H9 (cell line): Measurements from ENCODE around the gene CAMP. TPM values are rescaled to one million over a fixed set of nuclear protein-coding genes. Genes with fewer than 3 reads are reported as not detected.

Experiments used
- DNase-seq: peaks from one replicate; pipeline ENCODE4 v3.0.0-alpha.2; 2017
- H2AFZ ChIP-seq: one replicate; pipeline ENCODE4 v1.6.1; 2013; ENCODE audit warnings: mild to moderate bottlenecking, low read length, control low read depth, moderate library complexity
- H2AK5ac ChIP-seq: 2 replicates; pipeline ENCODE4 v1.6.1; 2013; ENCODE audit warnings: low read length, control low read depth, mixed read lengths; ENCODE audit not compliant: insufficient read length
- H2BK120ac ChIP-seq: one replicate; pipeline ENCODE4 v1.6.1; 2013; ENCODE audit warnings: low read depth, mild to moderate bottlenecking, low read length, control low read depth, inconsistent platforms; ENCODE audit not compliant: poor library complexity, severe bottlenecking
- H2BK12ac ChIP-seq: 2 replicates; pipeline ENCODE4 v1.6.1; 2013; ENCODE audit warnings: low read length, control low read depth, mixed read lengths, low read depth; ENCODE audit not compliant: insufficient read length
- H2BK15ac ChIP-seq: 2 replicates; pipeline ENCODE4 v1.6.1; 2013; ENCODE audit warnings: low read depth, low read length, control low read depth
- H2BK20ac ChIP-seq: one replicate; pipeline ENCODE4 v1.6.1; 2013; ENCODE audit warnings: low read depth, mild to moderate bottlenecking, low read length, control low read depth, inconsistent platforms; ENCODE audit not compliant: poor library complexity, severe bottlenecking
- H2BK5ac ChIP-seq: 2 replicates; pipeline ENCODE4 v1.6.1; 2013; ENCODE audit warnings: low read length, control low read depth, mixed read lengths; ENCODE audit not compliant: insufficient read length
- H3K14ac ChIP-seq: 2 replicates; pipeline ENCODE4 v1.6.1; 2013; ENCODE audit warnings: low read length, control low read depth; ENCODE audit not compliant: insufficient read depth
- H3K18ac ChIP-seq: 2 replicates; pipeline ENCODE4 v1.6.1; 2013; ENCODE audit warnings: low read depth, mild to moderate bottlenecking, mixed read lengths, low read length, control low read depth; ENCODE audit not compliant: insufficient read length
- H3K23ac ChIP-seq: 2 replicates; pipeline ENCODE4 v1.6.1; 2013; ENCODE audit warnings: low read length, control low read depth, mixed read lengths, low read depth; ENCODE audit not compliant: insufficient read length
- H3K23me2 ChIP-seq: 2 replicates; pipeline ENCODE4 v1.6.1; 2013; ENCODE audit warnings: low read depth, mild to moderate bottlenecking, mixed read lengths, low read length, control low read depth; ENCODE audit not compliant: insufficient read length, poor library complexity, severe bottlenecking
- H3K27ac ChIP-seq: 2 replicates; pipeline ENCODE4 v1.5.1; 2013; ENCODE audit warnings: low read length, control low read depth, mixed read lengths, low read depth; ENCODE audit not compliant: insufficient read length
- H3K27me3 ChIP-seq: 2 replicates; pipeline ENCODE4 v1.6.1; 2013; ENCODE audit warnings: low read length, control low read depth, inconsistent platforms; ENCODE audit not compliant: insufficient read depth
- H3K4ac ChIP-seq: 2 replicates; pipeline ENCODE4 v1.6.1; 2013; ENCODE audit warnings: low read depth, mild to moderate bottlenecking, control low read depth, inconsistent platforms, low read length, moderate library complexity
- H3K4me1 ChIP-seq: 2 replicates; pipeline ENCODE4 v1.6.1; 2013; ENCODE audit warnings: low read length, control low read depth, inconsistent platforms; ENCODE audit not compliant: insufficient read depth
- H3K4me2 ChIP-seq: 2 replicates; pipeline ENCODE4 v1.6.1; 2013; ENCODE audit warnings: low read length, control low read depth, mixed read lengths; ENCODE audit not compliant: insufficient read length, insufficient read depth
- H3K56ac ChIP-seq: 2 replicates; pipeline ENCODE4 v1.6.1; 2013; ENCODE audit warnings: low read depth, mild to moderate bottlenecking, mixed read lengths, low read length, control low read depth; ENCODE audit not compliant: insufficient read length
- H3K79me1 ChIP-seq: 2 replicates; pipeline ENCODE4 v1.6.1; 2013; ENCODE audit warnings: low read depth, mild to moderate bottlenecking, moderate library complexity, low read length, control low read depth, inconsistent platforms; ENCODE audit not compliant: insufficient read depth, poor library complexity, severe bottlenecking
- H3K79me2 ChIP-seq: 2 replicates; pipeline ENCODE4 v1.6.1; 2013; ENCODE audit warnings: low read length, control low read depth, inconsistent platforms; ENCODE audit not compliant: insufficient read depth
- H3K9ac ChIP-seq: 2 replicates; pipeline ENCODE4 v1.6.1; 2013; ENCODE audit warnings: low read length, control low read depth, mixed read lengths; ENCODE audit not compliant: insufficient read length; ENCODE audit errors: extremely low read depth
- H3K9me3 ChIP-seq: one replicate; pipeline ENCODE4 v1.6.1; 2013; ENCODE audit warnings: low read depth, low read length, inconsistent platforms; ENCODE audit not compliant: control insufficient read depth
- H3T11ph ChIP-seq: one replicate; pipeline ENCODE4 v1.6.1; 2013; ENCODE audit warnings: mild to moderate bottlenecking, low read length, control low read depth, inconsistent platforms
- H4K20me1 ChIP-seq: one replicate; pipeline ENCODE4 v1.6.1; 2013; ENCODE audit not compliant: control insufficient read depth, insufficient read length, insufficient read depth
- H4K5ac ChIP-seq: 2 replicates; pipeline ENCODE4 v1.6.1; 2013; ENCODE audit warnings: low read depth, mild to moderate bottlenecking, mixed read lengths, low read length, control low read depth; ENCODE audit not compliant: insufficient read length
- H4K8ac ChIP-seq: replicated peaks from 2 replicates; pipeline ENCODE4 v1.6.1; 2013; ENCODE audit warnings: low read length, control low read depth, mixed read lengths, low read depth; ENCODE audit not compliant: insufficient read length
- H4K91ac ChIP-seq: 2 replicates; pipeline ENCODE4 v1.6.1; 2013; ENCODE audit warnings: low read depth, mild to moderate bottlenecking, moderate library complexity, mixed read lengths, low read length, control low read depth; ENCODE audit not compliant: insufficient read length
- H3K27ac Mint-ChIP-seq, 3 experiments: 2 replicates in 2 of 3; 3 replicates in 1 of 3; pipeline ENCODE4 v1.8.0; 2020 to 2021; ENCODE audit warnings: mixed read lengths in 3 of 3, mild to moderate bottlenecking in 1 of 3, moderate library complexity in 1 of 3
- H3K27me3 Mint-ChIP-seq: 2 replicates; pipeline ENCODE4 v1.8.0; 2021; ENCODE audit warnings: low read depth, mild to moderate bottlenecking, moderate library complexity, mixed read lengths
- H3K36me3 Mint-ChIP-seq, 3 experiments: 2 replicates in 2 of 3; 3 replicates in 1 of 3; pipeline ENCODE4 v1.8.0; 2020 to 2021; ENCODE audit warnings: low read depth in 3 of 3, mixed read lengths in 3 of 3; ENCODE audit not compliant: insufficient read depth in 1 of 3
- H3K4me1 Mint-ChIP-seq, 2 experiments: 2 replicates each; pipeline ENCODE4 v1.8.0; 2020; ENCODE audit warnings: mixed read lengths in 2 of 2
- H3K4me3 Mint-ChIP-seq, 2 experiments: 2 replicates in 1 of 2; 3 replicates in 1 of 2; pipeline ENCODE4 v1.8.0; 2020 to 2021; ENCODE audit warnings: mild to moderate bottlenecking in 2 of 2, mixed read lengths in 2 of 2, moderate library complexity in 1 of 2
- H3K9me3 Mint-ChIP-seq, 2 experiments: 2 replicates in 1 of 2; 3 replicates in 1 of 2; pipeline ENCODE4 v1.8.0; 2020; ENCODE audit warnings: mild to moderate bottlenecking in 2 of 2, mixed read lengths in 2 of 2, moderate library complexity in 1 of 2
- WGBS: extraction: QIAGEN DNeasy Blood & Tissue Kit; methylation state at CpG from one replicate; pipeline ENCODE4 v1.1.7; 2013; ENCODE audit warnings: missing lambda C conversion rate, low lambda C conversion rate, mixed read lengths; ENCODE audit not compliant: insufficient read length; ENCODE audit errors: extremely low coverage; 5-methylcytosine and 5-hydroxymethylcytosine counted together
- total RNA-seq: library from RNA; stranded (reverse); gene quantifications from 2 replicates; pipeline ENCODE4 v1.2.1, GENCODE V29; 2021
- TF ChIP-seq, protein P1 (sequence below): fragments of 200-600 bp; sonication (generic); conservative IDR thresholded peaks from 3 replicates; pipeline ENCODE4 v1.8.0; 2021; ENCODE audit warnings: antibody characterized with exemption, mild to moderate bottlenecking

The CAMP gene
- total RNA-seq, 1 experiment from 2014 or later: not detected

DNA sequence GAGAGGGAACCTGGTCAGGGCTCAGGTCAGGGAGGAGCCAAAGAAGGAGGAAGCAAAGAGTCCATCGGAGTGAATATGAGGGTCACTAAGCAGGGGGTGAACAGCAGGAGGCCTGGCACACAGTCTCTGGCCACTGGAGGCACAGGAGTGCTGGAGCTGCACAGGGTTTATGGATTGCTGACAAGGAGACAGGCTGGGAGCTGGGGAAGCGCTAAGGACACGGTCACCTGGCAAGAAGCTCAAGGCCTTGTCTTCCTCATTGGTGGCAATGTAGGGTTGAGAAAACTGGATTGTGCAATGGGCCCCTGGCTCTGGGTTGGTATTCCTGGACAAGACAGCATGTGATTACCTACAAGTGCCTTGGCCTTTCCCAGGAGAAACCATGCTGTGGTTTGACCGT, 5.8 kb upstream of the CAMP start:
- H3K4me3 Mint-ChIP-seq: no peak overlapping the region
- peaks cover 8 to 11% of the 10 kb centered on the region in 2 experiments for H3K4me1 Mint-ChIP-seq
- DNase-seq: no peak
- Histone ChIP-seq H4K20me1 (no peaks in the 10 kb centered on the region), H3K23ac (no peak overlapping the region), H2AFZ (no peak overlapping the region), H3K56ac (no peak overlapping the region), H3K9me3 (no peaks in the 10 kb centered on the region), H4K5ac (no peak overlapping the region), H3K4me2 (no peak overlapping the region), H3K4ac (no peak overlapping the region), H3K9ac (no peak overlapping the region), H3K79me2 (no peaks in the 10 kb centered on the region), H3K23me2 (no peaks in the 10 kb centered on the region), H4K91ac (no peak overlapping the region), H2BK15ac (no peak overlapping the region), H3K27ac (no peak overlapping the region), H2AK5ac (no peak overlapping the region), H2BK12ac (no peak overlapping the region), H3K27me3 (no peaks in the 10 kb centered on the region; the same call in 1 of the 2 replicates), H3K4me1 (no peaks in the 10 kb centered on the region), H4K8ac (no peak overlapping the region), H3T11ph (no peak overlapping the region), H3K79me1 (no peaks in the 10 kb centered on the region), H3K14ac (no peak overlapping the region), H3K18ac (no peak overlapping the region), H2BK20ac (no peak overlapping the region), H2BK120ac (no peak overlapping the region), H2BK5ac (no peak overlapping the region)
- no peaks in the 10 kb centered on the region for H3K36me3 Mint-ChIP-seq
- peaks cover 29% of the 10 kb centered on the region for H3K27me3 Mint-ChIP-seq
- TF ChIP-seq, protein P1, sequence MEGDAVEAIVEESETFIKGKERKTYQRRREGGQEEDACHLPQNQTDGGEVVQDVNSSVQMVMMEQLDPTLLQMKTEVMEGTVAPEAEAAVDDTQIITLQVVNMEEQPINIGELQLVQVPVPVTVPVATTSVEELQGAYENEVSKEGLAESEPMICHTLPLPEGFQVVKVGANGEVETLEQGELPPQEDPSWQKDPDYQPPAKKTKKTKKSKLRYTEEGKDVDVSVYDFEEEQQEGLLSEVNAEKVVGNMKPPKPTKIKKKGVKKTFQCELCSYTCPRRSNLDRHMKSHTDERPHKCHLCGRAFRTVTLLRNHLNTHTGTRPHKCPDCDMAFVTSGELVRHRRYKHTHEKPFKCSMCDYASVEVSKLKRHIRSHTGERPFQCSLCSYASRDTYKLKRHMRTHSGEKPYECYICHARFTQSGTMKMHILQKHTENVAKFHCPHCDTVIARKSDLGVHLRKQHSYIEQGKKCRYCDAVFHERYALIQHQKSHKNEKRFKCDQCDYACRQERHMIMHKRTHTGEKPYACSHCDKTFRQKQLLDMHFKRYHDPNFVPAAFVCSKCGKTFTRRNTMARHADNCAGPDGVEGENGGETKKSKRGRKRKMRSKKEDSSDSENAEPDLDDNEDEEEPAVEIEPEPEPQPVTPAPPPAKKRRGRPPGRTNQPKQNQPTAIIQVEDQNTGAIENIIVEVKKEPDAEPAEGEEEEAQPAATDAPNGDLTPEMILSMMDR: no peak
- H3K9me3 Mint-ChIP-seq: no peaks in the 10 kb centered on the region
- WGBS: no CpG with 5 or more reads among the region's 4 CpGs
- no peak overlapping the region for H3K27ac Mint-ChIP-seq
